ENCODE measurements around the gene PANK3. TPM values are rescaled to one million over a fixed set of nuclear protein-coding genes. Genes with fewer than 3 reads are reported as not detected.

Gene PANK3
- total and polyA plus RNA-seq, 4 donors: 10.9 to 79.4 (median 42.4) TPM

DNA sequence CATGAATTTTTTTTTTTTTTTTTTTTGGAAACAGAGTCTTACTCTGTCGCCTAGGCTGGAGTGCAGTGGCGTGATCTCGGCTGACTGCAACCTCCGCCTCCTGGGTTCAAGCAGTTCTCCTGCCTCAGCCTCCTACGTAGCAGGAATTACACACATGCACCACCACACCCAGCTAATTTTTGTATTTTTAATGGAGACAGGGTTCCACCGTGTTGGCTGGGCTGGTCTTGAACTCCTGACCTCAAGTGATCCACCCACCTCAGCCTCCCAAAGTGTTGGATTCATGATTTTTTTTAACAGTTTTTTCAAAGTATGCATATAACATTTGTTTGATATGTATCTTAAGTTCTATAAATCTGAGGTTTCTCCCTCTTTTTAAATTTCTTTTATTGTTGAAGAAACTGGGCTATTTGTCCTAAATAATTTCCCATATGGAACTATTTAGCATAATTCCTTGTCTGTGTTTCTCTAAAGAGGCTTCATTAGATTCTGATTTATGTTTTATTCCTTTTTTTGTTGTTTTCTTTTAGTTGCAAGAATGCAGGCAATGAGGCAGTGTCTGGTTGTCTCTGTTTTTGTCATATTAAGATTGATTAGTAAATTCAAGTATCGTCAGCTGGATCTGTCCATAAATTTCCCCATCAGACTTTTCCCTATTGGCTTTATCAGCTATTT is 76.5 kb downstream of the PANK3 start:
- Histone ChIP-seq H3K9ac (ENCODE audit: low read depth in 1 of 2, low read length in 2 of 2) (no peak overlapping the region), H3K27ac (ENCODE audit: low read depth in 1 of 2, low read length in 2 of 2) (no peak overlapping the region), H3K4me3 (ENCODE audit: low read depth in 1 of 3, low read length in 3 of 3) (no peak overlapping the region), H3K9me3 (ENCODE audit: control insufficient read depth in 4 of 4, low read length in 3 of 4) (no peaks in the 10 kb centered on the region), H3K36me3 (ENCODE audit: control insufficient read depth in 4 of 4, insufficient read depth in 3 of 4, low read depth in 1 of 4, low read length in 3 of 4) (peaks cover 11 to 57% (median 42%) of the 10 kb centered on the region in 4 donors), H3K4me1 (ENCODE audit: control insufficient read depth in 4 of 4, insufficient read depth in 4 of 4, low read length in 3 of 4) (no peaks in the 10 kb centered on the region), H3K27me3 (ENCODE audit: control insufficient read depth in 4 of 4, insufficient read depth in 4 of 4, low read length in 3 of 4) (no peaks in the 10 kb centered on the region)
- no peak for TF ChIP-seq FOXA1 (IDR thresholded peaks at IDR 0.05)
- TF ChIP-seq, protein P1, sequence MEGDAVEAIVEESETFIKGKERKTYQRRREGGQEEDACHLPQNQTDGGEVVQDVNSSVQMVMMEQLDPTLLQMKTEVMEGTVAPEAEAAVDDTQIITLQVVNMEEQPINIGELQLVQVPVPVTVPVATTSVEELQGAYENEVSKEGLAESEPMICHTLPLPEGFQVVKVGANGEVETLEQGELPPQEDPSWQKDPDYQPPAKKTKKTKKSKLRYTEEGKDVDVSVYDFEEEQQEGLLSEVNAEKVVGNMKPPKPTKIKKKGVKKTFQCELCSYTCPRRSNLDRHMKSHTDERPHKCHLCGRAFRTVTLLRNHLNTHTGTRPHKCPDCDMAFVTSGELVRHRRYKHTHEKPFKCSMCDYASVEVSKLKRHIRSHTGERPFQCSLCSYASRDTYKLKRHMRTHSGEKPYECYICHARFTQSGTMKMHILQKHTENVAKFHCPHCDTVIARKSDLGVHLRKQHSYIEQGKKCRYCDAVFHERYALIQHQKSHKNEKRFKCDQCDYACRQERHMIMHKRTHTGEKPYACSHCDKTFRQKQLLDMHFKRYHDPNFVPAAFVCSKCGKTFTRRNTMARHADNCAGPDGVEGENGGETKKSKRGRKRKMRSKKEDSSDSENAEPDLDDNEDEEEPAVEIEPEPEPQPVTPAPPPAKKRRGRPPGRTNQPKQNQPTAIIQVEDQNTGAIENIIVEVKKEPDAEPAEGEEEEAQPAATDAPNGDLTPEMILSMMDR (IDR thresholded peaks at IDR 0.05; ENCODE audit: low read depth, low read length, missing input control): no peak
- no peak for TF ChIP-seq TAF1 (conservative IDR thresholded peaks at IDR 0.05)
- TF ChIP-seq, protein P2, sequence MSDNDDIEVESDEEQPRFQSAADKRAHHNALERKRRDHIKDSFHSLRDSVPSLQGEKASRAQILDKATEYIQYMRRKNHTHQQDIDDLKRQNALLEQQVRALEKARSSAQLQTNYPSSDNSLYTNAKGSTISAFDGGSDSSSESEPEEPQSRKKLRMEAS (IDR thresholded peaks at IDR 0.05): no peak
- no peak for TF ChIP-seq RAD21 (IDR thresholded peaks at IDR 0.05)
- no peak for TF ChIP-seq EGR1 (IDR thresholded peaks at IDR 0.05; ENCODE audit: low read depth in 2 of 2)
- no peak for TF ChIP-seq YY1 (IDR thresholded peaks at IDR 0.05)
- no peak for TF ChIP-seq RXRA (IDR thresholded peaks at IDR 0.05)
- TF ChIP-seq, protein P3, sequence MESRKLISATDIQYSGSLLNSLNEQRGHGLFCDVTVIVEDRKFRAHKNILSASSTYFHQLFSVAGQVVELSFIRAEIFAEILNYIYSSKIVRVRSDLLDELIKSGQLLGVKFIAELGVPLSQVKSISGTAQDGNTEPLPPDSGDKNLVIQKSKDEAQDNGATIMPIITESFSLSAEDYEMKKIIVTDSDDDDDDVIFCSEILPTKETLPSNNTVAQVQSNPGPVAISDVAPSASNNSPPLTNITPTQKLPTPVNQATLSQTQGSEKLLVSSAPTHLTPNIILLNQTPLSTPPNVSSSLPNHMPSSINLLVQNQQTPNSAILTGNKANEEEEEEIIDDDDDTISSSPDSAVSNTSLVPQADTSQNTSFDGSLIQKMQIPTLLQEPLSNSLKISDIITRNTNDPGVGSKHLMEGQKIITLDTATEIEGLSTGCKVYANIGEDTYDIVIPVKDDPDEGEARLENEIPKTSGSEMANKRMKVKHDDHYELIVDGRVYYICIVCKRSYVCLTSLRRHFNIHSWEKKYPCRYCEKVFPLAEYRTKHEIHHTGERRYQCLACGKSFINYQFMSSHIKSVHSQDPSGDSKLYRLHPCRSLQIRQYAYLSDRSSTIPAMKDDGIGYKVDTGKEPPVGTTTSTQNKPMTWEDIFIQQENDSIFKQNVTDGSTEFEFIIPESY (IDR thresholded peaks at IDR 0.05): no peak
- TF ChIP-seq HNF4G (IDR thresholded peaks at IDR 0.05): no peak
- no peak for TF ChIP-seq JUND (IDR thresholded peaks at IDR 0.05)
- 99% methylated on average over 7 of the region's 7 CpGs for WGBS
- DNase-seq (ENCODE audit: low spot score): no peak

Small RNA genes within 50 kb of the gene (small RNA-seq; reads per million reads assigned to genes)
- 1.2 reads per million, percentile 81 among the genes with 10 or more reads in this experiment for gene MIR103A1

Other genes with a start within 250 kb of the PANK3 start
- gene RARS1, start 92.9 kb downstream of the PANK3 start, total RNA-seq: 10 to 100 TPM; 35.2 to 42.5 TPM
- 10 to 100 TPM; 16.5 to 25.1 TPM for gene RARS1, start 92.9 kb downstream of the PANK3 start, polyA plus RNA-seq
- under 1 TPM; 0.17 to 0.42 TPM for gene FBLL1, start 50.1 kb downstream of the PANK3 start, total RNA-seq
- gene FBLL1, start 50.1 kb downstream of the PANK3 start, polyA plus RNA-seq: under 1 TPM in 1 of 2 donors, not detected in 1; 0.05 TPM

Measured in liver (tissue), 10 donors.